GM12878 (cell line): ENCODE data around the gene RFX3. TPM values are rescaled to one million over a fixed set of nuclear protein-coding genes. Genes with fewer than 3 reads are reported as not detected.

Experiments
- ATAC-seq: fragments of 200-7000 bp; cut with Tn5 transposase; 3 replicates; pipeline ENCODE4 v1.9.1; 2020; ENCODE audit warnings: mild to moderate bottlenecking, moderate library complexity
- BruUV-seq: library from RNA; stranded (reverse); fragments of 400-500 nt; replicated peaks from 2 replicates; lab custom pipeline; 2021; lab: Mats Ljungman, UMichigan
- CTCF ChIA-PET: fragments of 300-600 bp; sonication (Branson Sonifier 250); formaldehyde crosslinking; extraction: SDS; loops from one replicate; lab custom pipeline; 2021; ENCODE audit warnings: inconsistent platforms; lab: Yijun Ruan, JAX
- POLR2A ChIA-PET: fragments of 350-600 bp; formaldehyde crosslinking; extraction: SDS; loops from one replicate; lab custom pipeline; 2021; ENCODE audit warnings: inconsistent platforms; lab: Charles Lee
- RAD21 ChIA-PET: fragments of 300-600 bp; sonication (Branson Sonifier 250); formaldehyde crosslinking; loops from one replicate; lab custom pipeline; 2023; ENCODE audit warnings: antibody characterized with exemption; ENCODE audit not compliant: unreplicated experiment; lab: Charles Lee
- SMC1A ChIA-PET: fragments of 300-600 bp; sonication (Branson Sonifier 250); formaldehyde crosslinking; loops from one replicate; lab custom pipeline; 2023; ENCODE audit not compliant: unreplicated experiment, uncharacterized antibody; lab: Charles Lee
- DNase-seq: peaks from one replicate; pipeline ENCODE4 v3.0.0-alpha.2; 2011; ENCODE audit warnings: low read depth, low spot score
- FAIRE-seq: peaks from 3 replicates; lab custom pipeline; 2011; peaks lifted over from hg19 to GRCh38; lab: Jason Lieb, UNC
- H2AFZ ChIP-seq: 2 replicates; pipeline ENCODE4 v1.6.0; 2011; ENCODE audit warnings: low read depth, low read length, control low read depth; ENCODE audit not compliant: control insufficient read depth
- H3K27ac ChIP-seq: 2 replicates; pipeline ENCODE4 v1.5.1; 2011; ENCODE audit warnings: control low read depth; ENCODE audit not compliant: control insufficient read depth, insufficient read depth
- H3K27me3 ChIP-seq, 2 experiments: replicated peaks in 1 of 2; 2 replicates each; pipeline versions ENCODE4 v1.6.0 to v1.6.1; 2011; ENCODE audit warnings: low read length in 1 of 2; ENCODE audit not compliant: control insufficient read depth in 2 of 2, insufficient read depth in 2 of 2
- H3K36me3 ChIP-seq, 2 experiments: 2 replicates each; pipeline ENCODE4 v1.5.1; 2011; ENCODE audit warnings: low read length in 1 of 2; ENCODE audit not compliant: control insufficient read depth in 2 of 2, insufficient read depth in 2 of 2
- H3K4me1 ChIP-seq: 2 replicates; pipeline ENCODE4 v1.6.1; 2011; ENCODE audit warnings: mild to moderate bottlenecking, low read length, moderate library complexity, mixed read lengths; ENCODE audit not compliant: control insufficient read depth, insufficient read depth
- H3K4me2 ChIP-seq: 2 replicates; pipeline ENCODE4 v1.6.0; 2011; ENCODE audit warnings: control low read depth; ENCODE audit not compliant: control insufficient read depth, insufficient read depth
- H3K4me3 ChIP-seq: fragments of 200-600 bp; sonication (generic); 2 replicates; pipeline ENCODE4 v1.5.1; 2016
- H3K79me2 ChIP-seq: 2 replicates; pipeline ENCODE4 v1.6.0; 2011; ENCODE audit warnings: low read length; ENCODE audit not compliant: control insufficient read depth, insufficient read depth
- H3K9ac ChIP-seq: 2 replicates; pipeline ENCODE4 v1.8.0; 2011; ENCODE audit warnings: low read length, control low read depth, mixed read lengths; ENCODE audit not compliant: control insufficient read depth, insufficient read depth
- H3K9me3 ChIP-seq: replicated peaks from 3 replicates; pipeline ENCODE4 v1.5.1; 2011; ENCODE audit warnings: mild to moderate bottlenecking, low read length; ENCODE audit not compliant: control insufficient read depth, insufficient read depth
- H4K20me1 ChIP-seq: 2 replicates; pipeline ENCODE4 v1.6.0; 2011; ENCODE audit not compliant: control insufficient read depth, insufficient read depth
- CEBPB ChIP-seq, 2 experiments: fragments of 150-350 bp in 1 of 2; IDR thresholded peaks; 2 replicates each; pipeline ENCODE4 v1.6.1; 2012 to 2014; ENCODE audit warnings: low read depth in 2 of 2, low read length in 2 of 2, borderline replicate concordance in 1 of 2, inconsistent platforms in 1 of 2
- CHD1 ChIP-seq: IDR thresholded peaks from 2 replicates; pipeline ENCODE4 v1.6.1; 2012; ENCODE audit warnings: low read depth, low read length, improper control_type of control experiment
- DPF2 ChIP-seq: fragments of 450-650 bp; IDR thresholded peaks from 2 replicates; pipeline ENCODE4 v1.6.1; 2017; ENCODE audit warnings: mild to moderate bottlenecking
- ETV6 ChIP-seq, 2 experiments: fragments of 450-650 bp in 1 of 2; IDR thresholded peaks in 1 of 2; conservative IDR thresholded peaks in 1 of 2; 2 replicates each; pipeline ENCODE4 v1.6.1; 2014; ENCODE audit warnings: antibody characterized with exemption in 1 of 2, borderline replicate concordance in 1 of 2, low read depth in 1 of 2, mild to moderate bottlenecking in 1 of 2, moderate library complexity in 1 of 2
- FOXM1 ChIP-seq: IDR thresholded peaks from 2 replicates; pipeline ENCODE4 v1.6.1; 2012; ENCODE audit warnings: low read depth, mild to moderate bottlenecking, inconsistent platforms, low read length, moderate library complexity
- MEF2A ChIP-seq: IDR thresholded peaks from 2 replicates; pipeline ENCODE4 v1.6.1; 2011; ENCODE audit warnings: low read depth, mild to moderate bottlenecking, low read length, moderate library complexity; ENCODE audit not compliant: insufficient read depth
- NFYA ChIP-seq: IDR thresholded peaks from 2 replicates; pipeline ENCODE4 v1.6.1; 2011; ENCODE audit warnings: low read depth, mild to moderate bottlenecking, low read length, improper control_type of control experiment, borderline replicate concordance
- PAX5 ChIP-seq: IDR thresholded peaks from 2 replicates; pipeline ENCODE4 v1.6.1; 2011; ENCODE audit warnings: low read depth, low read length, borderline replicate concordance
- SMARCA5 ChIP-seq: fragments of 450-650 bp; IDR thresholded peaks from 2 replicates; pipeline ENCODE4 v1.6.1; 2017; ENCODE audit warnings: mild to moderate bottlenecking
- SREBF1 ChIP-seq: IDR thresholded peaks from 2 replicates; pipeline ENCODE4 v1.6.1; 2012; ENCODE audit warnings: mild to moderate bottlenecking, low read length
- TAF1 ChIP-seq: IDR thresholded peaks from 2 replicates; pipeline ENCODE4 v1.6.1; 2011; ENCODE audit warnings: mild to moderate bottlenecking, low read depth, low read length, borderline replicate concordance
- ZNF622 ChIP-seq: fragments of 450-650 bp; IDR thresholded peaks from 2 replicates; pipeline ENCODE4 v1.6.1; 2017; ENCODE audit warnings: mild to moderate bottlenecking, inconsistent platforms
- WGBS: methylation state at CpG from one replicate; pipeline ENCODE4 v1.1.6; 2016; ENCODE audit warnings: low lambda C conversion rate; ENCODE audit not compliant: insufficient replicate concordance, insufficient coverage; ENCODE audit errors: missing lambda C conversion rate; 5-methylcytosine and 5-hydroxymethylcytosine counted together
- in situ Hi-C: fragments of 300-500 bp; cut with MboI; formaldehyde crosslinking; loops from 9 replicates; pipeline ENCODE4 v1.14.3; 2018; ENCODE audit warnings: mixed read lengths
- intact Hi-C: fragments of 100-400 bp; cut with micrococcal nuclease; formaldehyde crosslinking; loops from one replicate; pipeline ENCODE4 v1.14.2; 2022; ENCODE audit not compliant: unreplicated experiment
- polyA plus RNA-seq, 11 experiments: library from polyadenylated mRNA; depleted of rRNA in 4 of 11; unstranded in 6 of 11; stranded (reverse) in 5 of 11; fragments of >200 nt; fragmentation: Nextera tagmentation in 4 of 11; fragmentation: Illumina TruSeq in 1 of 11; extraction: Ambion mirVana in 4 of 11; extraction: Trizol in 1 of 11; gene quantifications; 1 replicate in 1 of 11; 2 replicates in 10 of 11; pipeline versions ENCODE4 v1.2.1 to v1.2.3, GENCODE V29; 2011 to 2016; ENCODE audit warnings: inconsistent platforms in 2 of 11, missing spikeins in 2 of 11, low read depth in 1 of 11
- total RNA-seq, 4 experiments: library from RNA; depleted of rRNA in 3 of 4; stranded (reverse); fragments of >200 nt in 3 of 4; fragmentation: Illumina TruSeq in 1 of 4; extraction: Trizol in 1 of 4; gene quantifications; 2 replicates each; pipeline versions ENCODE4 v1.2.1 to v1.2.3, GENCODE V29; 2013 to 2021
- TF ChIP-seq, protein P1 (sequence below): IDR thresholded peaks from 2 replicates; pipeline ENCODE4 v1.6.1; 2012; ENCODE audit warnings: low read depth, low read length, improper control_type of control experiment
- TF ChIP-seq, protein P2 (sequence below): fragments of 450-650 bp; IDR thresholded peaks from 2 replicates; pipeline ENCODE4 v1.6.1; 2016; ENCODE audit warnings: mild to moderate bottlenecking
- TF ChIP-seq, protein P3 (sequence below): IDR thresholded peaks from 2 replicates; pipeline ENCODE4 v1.6.1; 2012; ENCODE audit warnings: low read depth, low read length, improper control_type of control experiment

Gene RFX3
- total and polyA plus RNA-seq, 10 of the 15 experiments (the other 5 are each of a cell fraction or from before 2014, with no cell fraction given), result 1.2 to 26.4 (median 6.7) TPM

DNA sequence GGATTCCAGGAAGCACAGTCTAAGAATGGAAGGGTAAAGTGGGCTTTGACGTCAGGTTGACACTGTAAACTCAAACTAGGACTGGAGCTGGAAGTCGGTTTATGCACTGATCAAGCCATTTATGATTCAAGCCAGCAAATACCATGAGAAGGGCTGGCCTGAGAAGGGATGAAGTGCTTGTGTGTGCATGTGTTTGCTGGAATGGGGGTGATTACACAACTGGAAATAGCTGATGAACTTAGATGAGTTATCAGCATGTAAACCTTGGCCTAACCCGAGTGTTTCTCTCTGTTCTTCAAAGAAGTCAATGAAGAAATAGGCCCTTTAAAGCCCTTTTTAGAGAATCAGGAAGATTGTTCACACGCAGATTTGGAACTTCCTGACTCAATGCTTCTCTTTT lies 287.6 kb downstream of the RFX3 start:
- POLR2A ChIA-PET, result no interaction called here
- ATAC-seq (no peak), DNase-seq (no peak), FAIRE-seq (no peak)
- in situ Hi-C loops, result loop anchor here (5.0 kb wide), 1 partner anchor 204 kb away; no protein-coding TSS in a partner anchor
- Histone ChIP-seq H4K20me1 (no peaks in the 10 kb centered on the region), H3K4me3 (no peak overlapping the region), H3K36me3 (no peaks in the 10 kb centered on the region), H3K27ac (no peak overlapping the region), H3K4me2 (no peak overlapping the region), H3K27me3 (no peaks in the 10 kb centered on the region), H3K79me2 (no peaks in the 10 kb centered on the region), H2AFZ (no peak overlapping the region), H3K9me3 (no peaks in the 10 kb centered on the region), H3K9ac (no peak overlapping the region), H3K4me1 (0 out of 2 replicates have a peak, but pooled peaks cover 3% of the 10 kb centered on the region)
- BruUV-seq, result no TSS peak
- WGBS, result 97% methylated on average over 4 of the region's 4 CpGs
- CTCF ChIA-PET, result interaction anchor here (0.9 to 8.2 kb wide), 3 partner anchors 14 to 203 kb away, joined by 3 to 305 read pairs (median 3); no protein-coding TSS in a partner anchor
- intact Hi-C loops, result no loop called here
- RAD21 ChIA-PET, result interaction anchor here (1.9 kb wide), 1 partner anchor 203 kb away, joined by 11 read pairs; no protein-coding TSS in a partner anchor
- SMC1A ChIA-PET, result interaction anchor here (1.5 to 2.1 kb wide), 2 partner anchors 203 to 206 kb away, joined by 4 to 12 read pairs; no protein-coding TSS in a partner anchor
- TF ChIP-seq, protein P1, sequence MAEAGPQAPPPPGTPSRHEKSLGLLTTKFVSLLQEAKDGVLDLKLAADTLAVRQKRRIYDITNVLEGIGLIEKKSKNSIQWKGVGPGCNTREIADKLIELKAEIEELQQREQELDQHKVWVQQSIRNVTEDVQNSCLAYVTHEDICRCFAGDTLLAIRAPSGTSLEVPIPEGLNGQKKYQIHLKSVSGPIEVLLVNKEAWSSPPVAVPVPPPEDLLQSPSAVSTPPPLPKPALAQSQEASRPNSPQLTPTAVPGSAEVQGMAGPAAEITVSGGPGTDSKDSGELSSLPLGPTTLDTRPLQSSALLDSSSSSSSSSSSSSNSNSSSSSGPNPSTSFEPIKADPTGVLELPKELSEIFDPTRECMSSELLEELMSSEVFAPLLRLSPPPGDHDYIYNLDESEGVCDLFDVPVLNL, result no peak

DNA sequence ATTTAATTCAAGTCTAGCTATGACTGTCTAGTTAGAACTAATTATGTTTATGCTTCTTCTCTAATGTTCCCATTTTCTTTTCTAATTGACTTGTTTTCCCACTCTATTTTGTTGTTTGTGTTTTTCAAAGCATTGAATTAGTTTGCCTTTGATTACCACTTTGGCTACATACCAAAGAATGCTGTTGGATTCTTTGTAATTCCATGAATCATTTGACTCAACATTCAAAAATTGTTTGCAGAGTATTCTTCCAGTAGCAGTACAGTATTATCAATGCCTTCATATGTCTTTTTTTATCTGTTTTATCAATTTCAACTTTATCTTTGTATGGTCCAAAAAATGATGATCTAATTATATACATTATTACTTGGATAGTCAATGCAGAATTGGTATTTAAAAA lies 288.7 kb downstream of the RFX3 start:
- POLR2A ChIA-PET, result interaction anchor here (0.6 kb wide), 1 partner anchor 446 kb away, joined by 5 read pairs; no protein-coding TSS in a partner anchor
- Histone ChIP-seq H3K9me3 (no peaks in the 10 kb centered on the region), H2AFZ (no peak overlapping the region), H3K27ac (no peak overlapping the region), H3K9ac (no peak overlapping the region), H3K4me3 (no peak overlapping the region), H3K36me3 (no peaks in the 10 kb centered on the region), H3K27me3 (no peaks in the 10 kb centered on the region), H4K20me1 (no peaks in the 10 kb centered on the region), H3K4me2 (no peak overlapping the region), H3K79me2 (no peaks in the 10 kb centered on the region), H3K4me1 (0 out of 2 replicates have a peak, but pooled peaks cover under 1% of the 10 kb centered on the region)
- intact Hi-C loops (no loop called here), in situ Hi-C loops (loop anchor here (5.0 kb wide), 1 partner anchor 205 kb away; no protein-coding TSS in a partner anchor)
- RAD21 ChIA-PET, result interaction anchor here (1.1 kb wide), 1 partner anchor 204 kb away, joined by 5 read pairs; no protein-coding TSS in a partner anchor
- SMC1A ChIA-PET, result interaction anchor here (1.1 kb wide), 1 partner anchor 204 kb away, joined by 6 read pairs; no protein-coding TSS in a partner anchor
- no TSS peak for BruUV-seq
- FAIRE-seq, result no peak
- no peak for ATAC-seq
- DNase-seq, result no peak
- CTCF ChIA-PET, result interaction anchor here (1.1 kb wide), 1 partner anchor 1102 kb away, joined by 5 read pairs; no protein-coding TSS in a partner anchor
- TF ChIP-seq DPF2 (no peak), MEF2A (no peak), ZNF622 (no peak), PAX5 (no peak), CEBPB (IDR thresholded peaks at IDR 0.05; ENCODE audit: borderline replicate concordance in 1 of 2, low read depth in 2 of 2, low read length in 2 of 2) (no peak), TAF1 (no peak), NFYA (no peak), SMARCA5 (no peak), SREBF1 (no peak), FOXM1 (no peak), CHD1 (no peak), ETV6 (conservative IDR thresholded peaks at IDR 0.05 in 1 of 2, IDR thresholded peaks at IDR 0.05 in 1 of 2; ENCODE audit: borderline replicate concordance in 1 of 2, low read depth in 1 of 2) (no peak)
- TF ChIP-seq, protein P2, sequence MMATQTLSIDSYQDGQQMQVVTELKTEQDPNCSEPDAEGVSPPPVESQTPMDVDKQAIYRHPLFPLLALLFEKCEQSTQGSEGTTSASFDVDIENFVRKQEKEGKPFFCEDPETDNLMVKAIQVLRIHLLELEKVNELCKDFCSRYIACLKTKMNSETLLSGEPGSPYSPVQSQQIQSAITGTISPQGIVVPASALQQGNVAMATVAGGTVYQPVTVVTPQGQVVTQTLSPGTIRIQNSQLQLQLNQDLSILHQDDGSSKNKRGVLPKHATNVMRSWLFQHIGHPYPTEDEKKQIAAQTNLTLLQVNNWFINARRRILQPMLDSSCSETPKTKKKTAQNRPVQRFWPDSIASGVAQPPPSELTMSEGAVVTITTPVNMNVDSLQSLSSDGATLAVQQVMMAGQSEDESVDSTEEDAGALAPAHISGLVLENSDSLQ, result no peak
- TF ChIP-seq, protein P3, sequence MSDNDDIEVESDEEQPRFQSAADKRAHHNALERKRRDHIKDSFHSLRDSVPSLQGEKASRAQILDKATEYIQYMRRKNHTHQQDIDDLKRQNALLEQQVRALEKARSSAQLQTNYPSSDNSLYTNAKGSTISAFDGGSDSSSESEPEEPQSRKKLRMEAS, result no peak
